ENCODE data around the gene UMAD1.

UMAD1 gene

DNA sequence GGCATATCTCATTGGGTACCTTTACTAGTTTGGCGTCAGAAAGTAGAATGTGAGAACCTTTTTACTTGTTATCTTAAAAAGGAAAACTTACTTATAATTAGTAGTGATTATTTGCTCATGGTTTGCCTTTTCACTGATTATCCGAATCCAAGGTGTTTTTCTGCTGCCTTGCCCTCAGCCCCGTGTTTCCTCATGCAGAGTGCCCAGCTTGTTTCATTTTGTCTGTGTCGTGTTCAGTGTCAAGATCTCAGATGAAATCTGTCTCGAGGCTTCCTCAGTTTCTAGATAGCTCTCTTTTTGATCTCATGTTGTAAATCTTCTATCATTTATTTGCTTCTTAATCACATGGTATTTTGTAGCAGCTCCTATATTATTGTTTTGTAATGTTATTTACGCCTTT lies 47.8 kb downstream of the UMAD1 start:
- Mint-ChIP-seq H3K27me3 (ENCODE audit: low read depth) (no peaks in the 10 kb centered on the region), H3K36me3 (ENCODE audit: low read depth) (no peaks in the 10 kb centered on the region), H3K27ac (no peak overlapping the region), H3K9me3 (no peaks in the 10 kb centered on the region), H3K4me3 (no peak overlapping the region), H3K4me1 (no peaks in the 10 kb centered on the region)
- TF ChIP-seq, protein P1, sequence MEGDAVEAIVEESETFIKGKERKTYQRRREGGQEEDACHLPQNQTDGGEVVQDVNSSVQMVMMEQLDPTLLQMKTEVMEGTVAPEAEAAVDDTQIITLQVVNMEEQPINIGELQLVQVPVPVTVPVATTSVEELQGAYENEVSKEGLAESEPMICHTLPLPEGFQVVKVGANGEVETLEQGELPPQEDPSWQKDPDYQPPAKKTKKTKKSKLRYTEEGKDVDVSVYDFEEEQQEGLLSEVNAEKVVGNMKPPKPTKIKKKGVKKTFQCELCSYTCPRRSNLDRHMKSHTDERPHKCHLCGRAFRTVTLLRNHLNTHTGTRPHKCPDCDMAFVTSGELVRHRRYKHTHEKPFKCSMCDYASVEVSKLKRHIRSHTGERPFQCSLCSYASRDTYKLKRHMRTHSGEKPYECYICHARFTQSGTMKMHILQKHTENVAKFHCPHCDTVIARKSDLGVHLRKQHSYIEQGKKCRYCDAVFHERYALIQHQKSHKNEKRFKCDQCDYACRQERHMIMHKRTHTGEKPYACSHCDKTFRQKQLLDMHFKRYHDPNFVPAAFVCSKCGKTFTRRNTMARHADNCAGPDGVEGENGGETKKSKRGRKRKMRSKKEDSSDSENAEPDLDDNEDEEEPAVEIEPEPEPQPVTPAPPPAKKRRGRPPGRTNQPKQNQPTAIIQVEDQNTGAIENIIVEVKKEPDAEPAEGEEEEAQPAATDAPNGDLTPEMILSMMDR (IDR thresholded peaks at IDR 0.05; ENCODE audit: unreplicated experiment in 3 of 3): no peak

DNA sequence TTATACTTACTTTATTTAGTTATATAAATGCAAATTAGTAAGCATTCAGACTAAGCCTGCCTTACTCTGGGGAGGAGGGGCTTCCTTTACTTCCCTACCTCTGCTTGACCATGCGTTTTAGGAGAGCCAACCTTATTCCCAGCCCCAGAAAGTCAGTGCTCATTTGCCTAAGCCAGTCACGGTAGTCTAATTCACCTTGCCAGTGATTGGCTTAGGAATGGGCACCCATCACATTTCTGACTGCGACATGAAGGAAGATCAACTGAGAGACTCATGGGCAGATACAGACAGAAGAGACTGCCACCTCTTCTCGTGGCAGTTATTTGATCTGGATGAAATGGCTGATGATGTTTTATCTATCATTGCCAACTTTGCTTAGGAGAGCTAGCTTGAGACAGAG lies 48.4 kb downstream of the UMAD1 start:
- H3K36me3 Mint-ChIP-seq (ENCODE audit: low read depth): no peaks in the 10 kb centered on the region
- H3K4me3 Mint-ChIP-seq: no peak overlapping the region
- no peaks in the 10 kb centered on the region for H3K27me3 Mint-ChIP-seq (ENCODE audit: low read depth)
- H3K9me3 Mint-ChIP-seq: no peaks in the 10 kb centered on the region
- H3K4me1 Mint-ChIP-seq: no peaks in the 10 kb centered on the region
- no peak overlapping the region for H3K27ac Mint-ChIP-seq
- TF ChIP-seq, protein P1 (IDR thresholded peaks at IDR 0.05; ENCODE audit: unreplicated experiment in 3 of 3): no peak

DNA sequence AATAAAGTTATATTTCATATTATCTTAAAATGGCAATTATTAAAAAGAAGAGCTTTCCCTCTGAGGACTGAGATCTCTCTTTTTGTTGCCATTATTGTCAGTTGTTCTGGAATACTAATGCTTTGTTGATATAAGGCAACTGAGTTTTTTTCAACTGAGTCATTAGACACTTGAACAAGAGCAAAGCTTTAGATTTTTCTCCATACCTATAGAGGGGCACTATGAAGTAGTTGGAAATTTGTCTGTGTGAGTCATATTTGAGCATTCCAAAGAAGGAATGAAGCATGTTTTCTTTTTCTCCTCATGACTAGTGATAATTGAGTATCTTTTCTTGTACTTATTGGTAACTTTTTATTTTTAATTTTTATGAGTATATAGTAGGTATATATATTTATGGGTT lies 53.3 kb downstream of the UMAD1 start:
- H3K4me1 Mint-ChIP-seq: peaks cover 14% of the 10 kb centered on the region
- H3K36me3 Mint-ChIP-seq (ENCODE audit: low read depth): peaks cover 3% of the 10 kb centered on the region
- no peak overlapping the region for H3K27ac Mint-ChIP-seq

DNA sequence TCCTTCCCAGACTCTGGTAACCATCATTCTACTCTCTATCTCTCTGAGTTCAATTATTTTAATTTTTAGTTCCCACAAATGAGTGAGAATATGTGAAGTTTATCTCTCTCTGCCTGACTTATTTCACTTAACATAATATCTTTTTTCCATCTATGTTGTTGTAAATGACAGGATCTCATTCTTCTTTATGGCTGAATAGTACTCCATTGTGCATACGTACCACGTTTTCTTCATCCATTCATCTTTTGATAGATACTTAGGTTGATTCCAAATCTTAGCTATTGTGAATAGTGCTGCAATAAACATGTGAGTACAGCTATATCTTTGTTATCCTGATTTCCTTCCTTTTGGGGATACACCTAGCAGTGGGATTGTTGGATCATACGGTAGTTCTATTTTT lies 54.0 kb downstream of the UMAD1 start:
- TF ChIP-seq, protein P1 (IDR thresholded peaks at IDR 0.05; ENCODE audit: unreplicated experiment in 3 of 3): no peak
- H3K36me3 Mint-ChIP-seq (ENCODE audit: low read depth): peaks cover 3% of the 10 kb centered on the region

More for the DNA sequence above, 53.3 kb downstream of the UMAD1 start:
- H3K4me3 Mint-ChIP-seq: no peak overlapping the region
- no peaks in the 10 kb centered on the region for H3K27me3 Mint-ChIP-seq (ENCODE audit: low read depth)
- no peaks in the 10 kb centered on the region for H3K9me3 Mint-ChIP-seq
- TF ChIP-seq, protein P1 (IDR thresholded peaks at IDR 0.05; ENCODE audit: unreplicated experiment in 3 of 3): no peak

DNA sequence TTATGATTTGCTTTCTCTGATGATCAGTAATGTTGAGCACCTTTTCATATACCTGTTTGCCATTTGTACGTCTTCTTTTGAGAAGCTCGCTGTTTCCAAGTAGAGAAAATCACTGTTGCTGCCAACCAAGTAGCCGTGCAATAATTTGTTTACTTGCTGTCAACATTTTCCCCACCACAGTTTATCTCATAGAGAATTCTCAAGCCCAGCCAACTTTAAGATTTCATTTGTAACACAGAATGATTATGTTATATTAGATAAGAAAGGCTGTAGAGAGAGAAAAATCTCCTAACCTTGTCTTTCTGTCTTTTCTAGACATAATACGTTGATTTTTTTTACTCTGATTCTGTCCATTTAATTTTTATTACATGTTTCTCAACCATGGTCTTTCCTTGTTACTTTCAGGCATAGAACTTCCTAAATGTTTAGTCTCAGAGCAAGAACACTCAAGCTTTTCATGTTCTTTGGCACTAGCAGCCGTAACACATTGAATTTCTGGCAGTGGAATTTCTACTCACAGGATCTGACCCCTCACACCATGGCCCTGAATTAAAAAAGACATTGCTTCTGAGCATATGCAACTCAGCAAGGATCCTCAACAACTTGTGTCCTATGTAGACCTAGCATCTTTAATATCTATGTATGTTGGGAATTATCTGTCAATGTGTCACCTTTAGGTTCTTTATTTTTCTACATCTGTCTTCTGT lies 54.7 kb downstream of the UMAD1 start:
- TF ChIP-seq, protein P1 (IDR thresholded peaks at IDR 0.05; ENCODE audit: unreplicated experiment in 3 of 3): no peak
- H3K4me1 Mint-ChIP-seq: peaks cover 14% of the 10 kb centered on the region
- peaks cover 3% of the 10 kb centered on the region for H3K36me3 Mint-ChIP-seq (ENCODE audit: low read depth)
- H3K4me3 Mint-ChIP-seq: no peak overlapping the region
- H3K9me3 Mint-ChIP-seq: no peaks in the 10 kb centered on the region
- H3K27ac Mint-ChIP-seq: peak overlapping the region in 1 of 3 experiments; percentile 7
- H3K27me3 Mint-ChIP-seq (ENCODE audit: low read depth): no peaks in the 10 kb centered on the region

More for the DNA sequence above, 54.0 kb downstream of the UMAD1 start:
- no peak overlapping the region for H3K27ac Mint-ChIP-seq
- H3K27me3 Mint-ChIP-seq (ENCODE audit: low read depth): no peaks in the 10 kb centered on the region
- no peak overlapping the region for H3K4me3 Mint-ChIP-seq
- peaks cover 14% of the 10 kb centered on the region for H3K4me1 Mint-ChIP-seq
- no peaks in the 10 kb centered on the region for H3K9me3 Mint-ChIP-seq

All from nephron (organoid).